HepG2 (cell line): ENCODE results near the gene CWF19L2. TPM values are rescaled to one million over a fixed set of nuclear protein-coding genes. Genes with fewer than 3 reads are reported as not detected.

Experiments used
- ATAC-seq: fragments of 200-7000 bp; cut with Tn5 transposase; 3 replicates; pipeline ENCODE4 v1.9.1; 2020; ENCODE audit warnings: mild to moderate bottlenecking, moderate library complexity
- BruUV-seq: library from RNA; stranded (reverse); fragments of 400-500 nt; replicated peaks from 2 replicates; lab custom pipeline; 2021; lab: Mats Ljungman, UMichigan
- CTCF ChIA-PET: fragments of 300-600 bp; formaldehyde crosslinking; extraction: SDS; loops from one replicate; lab custom pipeline; 2021; ENCODE audit warnings: low total read pairs, inconsistent platforms, low intra/inter-chr PET ratio; lab: Yijun Ruan, JAX
- POLR2A ChIA-PET: fragments of 350-600 bp; sonication (Branson Sonifier 250); formaldehyde crosslinking; loops from one replicate; lab custom pipeline; 2020; ENCODE audit warnings: antibody characterized with exemption, inconsistent platforms; lab: Yijun Ruan, JAX
- DNase-seq: peaks from one replicate; pipeline ENCODE4 v3.0.0-alpha.2; 2015; ENCODE audit warnings: low spot score
- FAIRE-seq: peaks from 3 replicates; lab custom pipeline; 2011; peaks lifted over from hg19 to GRCh38; lab: Jason Lieb, UNC
- H2AFZ ChIP-seq: one replicate; pipeline ENCODE4 v1.6.1; 2011; ENCODE audit warnings: low read length, inconsistent platforms
- H3K27ac ChIP-seq: fragments of 300-600 bp; 3 replicates; pipeline ENCODE4 v1.8.0; 2011; ENCODE audit warnings: mixed run types, mild to moderate bottlenecking, mixed read lengths, low read length, inconsistent platforms; ENCODE audit not compliant: insufficient read depth; ENCODE audit errors: extremely low read length
- H3K27me3 ChIP-seq, 2 experiments: fragments of 200-600 bp in 1 of 2; 2 replicates in 1 of 2; 3 replicates in 1 of 2; pipeline versions ENCODE4 v1.6.0 to v1.8.0; 2011; ENCODE audit warnings: low read length in 2 of 2, mild to moderate bottlenecking in 2 of 2, moderate library complexity in 2 of 2, inconsistent platforms in 1 of 2; ENCODE audit not compliant: insufficient read depth in 2 of 2, control insufficient read depth in 1 of 2
- H3K36me3 ChIP-seq, 2 experiments: fragments of 200-600 bp in 1 of 2; replicated peaks in 1 of 2; 2 replicates in 1 of 2; 3 replicates in 1 of 2; pipeline versions ENCODE4 v1.5.1 to v1.8.0; 2011; ENCODE audit warnings: low read length in 2 of 2, inconsistent platforms in 1 of 2; ENCODE audit not compliant: insufficient read depth in 2 of 2, control insufficient read depth in 1 of 2
- H3K4me1 ChIP-seq: 2 replicates; pipeline ENCODE4 v1.5.1; 2012; ENCODE audit warnings: low read length, inconsistent platforms; ENCODE audit not compliant: insufficient read depth
- H3K4me2 ChIP-seq: 2 replicates; pipeline ENCODE4 v1.6.0; 2011; ENCODE audit warnings: low read depth, low read length, inconsistent platforms
- H3K4me3 ChIP-seq, 3 experiments: fragments of 200-600 bp in 1 of 3; sonication (generic), shearing (Covaris generic) in 1 of 3; replicated peaks in 1 of 3; 2 replicates each; pipeline ENCODE4 v1.5.1; 2011 to 2016; ENCODE audit warnings: low read length in 3 of 3, inconsistent platforms in 2 of 3, low read depth in 2 of 3, mild to moderate bottlenecking in 2 of 3, control low read depth in 1 of 3, mixed read lengths in 1 of 3; ENCODE audit not compliant: insufficient read depth in 1 of 3
- H3K79me2 ChIP-seq: one replicate; pipeline ENCODE4 v1.6.1; 2011; ENCODE audit warnings: low read length, inconsistent platforms; ENCODE audit not compliant: insufficient read depth
- H3K9ac ChIP-seq: 2 replicates; pipeline ENCODE4 v1.6.0; 2011; ENCODE audit warnings: mild to moderate bottlenecking, low read depth, low read length, inconsistent platforms; ENCODE audit not compliant: insufficient read depth
- H3K9me3 ChIP-seq: 2 replicates; pipeline ENCODE4 v1.5.1; 2012; ENCODE audit warnings: mild to moderate bottlenecking, low read length
- H4K20me1 ChIP-seq: 2 replicates; pipeline ENCODE4 v1.6.0; 2011; ENCODE audit warnings: inconsistent platforms, mild to moderate bottlenecking, low read length, moderate library complexity; ENCODE audit not compliant: insufficient read depth
- CEBPG ChIP-seq: IDR thresholded peaks from 2 replicates; pipeline ENCODE4 v1.6.1; 2016
- FOXO1 ChIP-seq: sonication (generic); formaldehyde crosslinking; IDR thresholded peaks from 2 replicates; pipeline ENCODE4 v1.4.0; 2020; ENCODE audit warnings: missing genetic modification reagents
- JUN ChIP-seq: sonication (generic); formaldehyde crosslinking; IDR thresholded peaks from 2 replicates; pipeline ENCODE4 v1.4.0; 2020; ENCODE audit warnings: mild to moderate bottlenecking, missing genetic modification reagents
- KDM6A ChIP-seq: IDR thresholded peaks from 2 replicates; pipeline ENCODE4 v1.6.1; 2016; ENCODE audit warnings: low read depth
- MIXL1 ChIP-seq: IDR thresholded peaks from 2 replicates; pipeline ENCODE4 v1.6.1; 2016
- NFE2L1 ChIP-seq: sonication (generic); formaldehyde crosslinking; IDR thresholded peaks from 2 replicates; pipeline ENCODE4 v1.4.0; 2020; ENCODE audit warnings: missing genetic modification reagents, mild to moderate bottlenecking, borderline replicate concordance
- NR1H2 ChIP-seq: sonication (generic); formaldehyde crosslinking; IDR thresholded peaks from 2 replicates; pipeline ENCODE4 v1.8.1; 2022; ENCODE audit warnings: low read depth, missing genetic modification reagents, borderline replicate concordance
- RBFOX2 ChIP-seq: fragments of 200-400 bp; formaldehyde crosslinking; IDR thresholded peaks from 2 replicates; pipeline ENCODE4 v1.6.1; 2017; ENCODE audit warnings: low read depth, mild to moderate bottlenecking, low read length
- ZNF207 ChIP-seq: fragments of 450-650 bp; IDR thresholded peaks from 2 replicates; pipeline ENCODE4 v1.6.1; 2016; ENCODE audit warnings: antibody characterized with exemption, borderline replicate concordance
- ZNF432 ChIP-seq: sonication (generic); formaldehyde crosslinking; IDR thresholded peaks from 2 replicates; pipeline ENCODE4 v1.5.0; 2020; ENCODE audit warnings: missing genetic modification reagents, mild to moderate bottlenecking, borderline replicate concordance
- WGBS: methylation state at CpG from one replicate; pipeline ENCODE4 v1.1.6; 2017; ENCODE audit warnings: low lambda C conversion rate; 5-methylcytosine and 5-hydroxymethylcytosine counted together
- in situ Hi-C: cut with HindIII; loops from 2 replicates; pipeline ENCODE4 v1.10.0; 2017; ENCODE audit warnings: low pct_unique_long_range_greater_than_20kb; ENCODE audit not compliant: extremely low pct_ligation_motif_present
- intact Hi-C: fragments of 100-400 bp; cut with micrococcal nuclease; formaldehyde crosslinking; loops from one replicate; pipeline ENCODE4 v1.10.0; 2022; ENCODE audit not compliant: unreplicated experiment
- polyA plus RNA-seq, 8 experiments: library from polyadenylated mRNA; depleted of rRNA in 3 of 8; stranded (reverse) in 7 of 8; unstranded in 1 of 8; fragments of >200 nt; fragmentation: Illumina TruSeq in 4 of 8; extraction: Trizol in 4 of 8; gene quantifications; 2 replicates each; pipeline versions ENCODE4 v1.2.1 to v1.2.3, GENCODE V29; 2011 to 2016; ENCODE audit warnings: low read depth in 4 of 8, missing spikeins in 1 of 8, mixed read lengths in 1 of 8; ENCODE audit not compliant: insufficient read depth in 1 of 8
- total RNA-seq, 5 experiments: library from RNA; depleted of rRNA; stranded (reverse); fragments of >200 nt; fragmentation: Illumina TruSeq; extraction: Trizol; gene quantifications; 2 replicates each; pipeline ENCODE4 v1.2.3, GENCODE V29; 2016; ENCODE audit warnings: low read depth in 1 of 5
- TF ChIP-seq, protein P1 (sequence below): IDR thresholded peaks from 2 replicates; pipeline ENCODE4 v1.6.1; 2016
- TF ChIP-seq, protein P2 (sequence below): sonication (generic); formaldehyde crosslinking; IDR thresholded peaks from 2 replicates; pipeline ENCODE4 v1.4.0; 2020; ENCODE audit warnings: low read depth, mild to moderate bottlenecking, missing genetic modification reagents
- TF ChIP-seq, protein P3 (sequence below): sonication (generic); formaldehyde crosslinking; IDR thresholded peaks from 2 replicates; pipeline ENCODE4 v1.5.0; 2020; ENCODE audit warnings: mild to moderate bottlenecking, missing genetic modification reagents

The CWF19L2 gene
- total and polyA plus RNA-seq, 2 of the 13 experiments (the other 11 are each of a cell fraction or from before 2014, with no cell fraction given) = 2.2 to 18.6 TPM

DNA sequence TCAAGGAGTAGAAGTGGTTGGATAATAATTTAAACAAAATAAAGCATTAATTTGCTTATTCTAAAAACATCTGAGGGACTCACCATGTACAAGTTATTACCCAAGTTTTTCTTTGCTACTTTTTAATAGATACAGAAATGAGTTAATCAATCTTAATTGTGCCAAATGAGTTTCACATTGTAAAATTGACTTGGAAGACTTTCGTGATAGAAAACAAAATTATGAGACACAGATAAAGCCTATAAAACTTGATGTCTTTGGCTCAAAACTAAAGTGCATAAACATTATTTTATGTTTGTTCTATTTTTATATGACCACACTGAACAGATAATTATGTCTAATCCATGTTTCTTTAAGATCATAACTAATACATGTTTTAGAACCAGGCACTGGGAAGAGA lies 10.1 kb upstream of the CWF19L2 start:
- no peak for ATAC-seq
- ChIA-PET CTCF (no interaction called here), POLR2A (no interaction called here)
- Histone ChIP-seq H3K4me1 (no peaks in the 10 kb centered on the region), H4K20me1 (no peaks in the 10 kb centered on the region), H3K4me3 (no peak overlapping the region), H3K79me2 (no peaks in the 10 kb centered on the region), H3K4me2 (no peak overlapping the region), H3K36me3 (no peaks in the 10 kb centered on the region), H3K27ac (no peak overlapping the region), H3K27me3 (no peaks in the 10 kb centered on the region; a peak in 1 of 5 replicates), H2AFZ (no peak overlapping the region), H3K9me3 (no peaks in the 10 kb centered on the region), H3K9ac (no peak overlapping the region)
- TF ChIP-seq, protein P1, sequence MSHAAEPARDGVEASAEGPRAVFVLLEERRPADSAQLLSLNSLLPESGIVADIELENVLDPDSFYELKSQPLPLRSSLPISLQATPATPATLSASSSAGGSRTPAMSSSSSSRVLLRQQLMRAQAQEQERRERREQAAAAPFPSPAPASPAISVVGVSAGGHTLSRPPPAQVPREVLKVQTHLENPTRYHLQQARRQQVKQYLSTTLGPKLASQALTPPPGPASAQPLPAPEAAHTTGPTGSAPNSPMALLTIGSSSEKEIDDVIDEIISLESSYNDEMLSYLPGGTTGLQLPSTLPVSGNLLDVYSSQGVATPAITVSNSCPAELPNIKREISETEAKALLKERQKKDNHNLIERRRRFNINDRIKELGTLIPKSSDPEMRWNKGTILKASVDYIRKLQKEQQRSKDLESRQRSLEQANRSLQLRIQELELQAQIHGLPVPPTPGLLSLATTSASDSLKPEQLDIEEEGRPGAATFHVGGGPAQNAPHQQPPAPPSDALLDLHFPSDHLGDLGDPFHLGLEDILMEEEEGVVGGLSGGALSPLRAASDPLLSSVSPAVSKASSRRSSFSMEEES = no peak
- no peak for TF ChIP-seq ZNF432 (CRISPR knock-in tag)
- no peak for TF ChIP-seq ZNF207
- TF ChIP-seq KDM6A (CRISPR knock-in tag) = no peak
- no peak for TF ChIP-seq RBFOX2
- no peak for TF ChIP-seq JUN (CRISPR knock-in tag)
- no peak for TF ChIP-seq FOXO1 (CRISPR knock-in tag)
- TF ChIP-seq, protein P2, sequence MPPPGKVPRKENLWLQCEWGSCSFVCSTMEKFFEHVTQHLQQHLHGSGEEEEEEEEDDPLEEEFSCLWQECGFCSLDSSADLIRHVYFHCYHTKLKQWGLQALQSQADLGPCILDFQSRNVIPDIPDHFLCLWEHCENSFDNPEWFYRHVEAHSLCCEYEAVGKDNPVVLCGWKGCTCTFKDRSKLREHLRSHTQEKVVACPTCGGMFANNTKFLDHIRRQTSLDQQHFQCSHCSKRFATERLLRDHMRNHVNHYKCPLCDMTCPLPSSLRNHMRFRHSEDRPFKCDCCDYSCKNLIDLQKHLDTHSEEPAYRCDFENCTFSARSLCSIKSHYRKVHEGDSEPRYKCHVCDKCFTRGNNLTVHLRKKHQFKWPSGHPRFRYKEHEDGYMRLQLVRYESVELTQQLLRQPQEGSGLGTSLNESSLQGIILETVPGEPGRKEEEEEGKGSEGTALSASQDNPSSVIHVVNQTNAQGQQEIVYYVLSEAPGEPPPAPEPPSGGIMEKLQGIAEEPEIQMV = no peak
- TF ChIP-seq NFE2L1 (CRISPR knock-in tag) = no peak
- TF ChIP-seq, protein P3, sequence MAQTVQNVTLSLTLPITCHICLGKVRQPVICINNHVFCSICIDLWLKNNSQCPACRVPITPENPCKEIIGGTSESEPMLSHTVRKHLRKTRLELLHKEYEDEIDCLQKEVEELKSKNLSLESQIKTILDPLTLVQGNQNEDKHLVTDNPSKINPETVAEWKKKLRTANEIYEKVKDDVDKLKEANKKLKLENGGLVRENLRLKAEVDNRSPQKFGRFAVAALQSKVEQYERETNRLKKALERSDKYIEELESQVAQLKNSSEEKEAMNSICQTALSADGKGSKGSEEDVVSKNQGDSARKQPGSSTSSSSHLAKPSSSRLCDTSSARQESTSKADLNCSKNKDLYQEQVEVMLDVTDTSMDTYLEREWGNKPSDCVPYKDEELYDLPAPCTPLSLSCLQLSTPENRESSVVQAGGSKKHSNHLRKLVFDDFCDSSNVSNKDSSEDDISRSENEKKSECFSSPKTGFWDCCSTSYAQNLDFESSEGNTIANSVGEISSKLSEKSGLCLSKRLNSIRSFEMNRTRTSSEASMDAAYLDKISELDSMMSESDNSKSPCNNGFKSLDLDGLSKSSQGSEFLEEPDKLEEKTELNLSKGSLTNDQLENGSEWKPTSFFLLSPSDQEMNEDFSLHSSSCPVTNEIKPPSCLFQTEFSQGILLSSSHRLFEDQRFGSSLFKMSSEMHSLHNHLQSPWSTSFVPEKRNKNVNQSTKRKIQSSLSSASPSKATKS (CRISPR knock-in tag) = no peak
- TF ChIP-seq CEBPG (CRISPR knock-in tag) = no peak
- TF ChIP-seq MIXL1 = no peak
- no peak for TF ChIP-seq NR1H2 (CRISPR knock-in tag)
- in situ Hi-C loops = no loop called here
- no TSS peak for BruUV-seq
- DNase-seq = no peak
- intact Hi-C loops = no loop called here
- FAIRE-seq = no peak
- 68% methylated on average over 1 of the region's 1 CpG for WGBS
